Stimulated activated CD4-positive, alpha-beta T cell treated with anti-CD3 and anti-CD28 coated beads, TNF-alpha, amount 100 ng/mL, for 1 hour (primary cell): ENCODE results near the gene CDC73.
"Not testable (repeated sequence)": the region's sequence is repeated elsewhere in the genome, so short reads cannot be mapped to it uniquely, and the experiment has no call there.

Experiments
- DNase-seq, 3 donors: peaks; one replicate each; pipeline ENCODE4 v3.0.0-alpha.2; 2020; ENCODE audit warnings: low read depth in 3 of 3, low spot score in 1 of 3

The CDC73 gene

DNA sequence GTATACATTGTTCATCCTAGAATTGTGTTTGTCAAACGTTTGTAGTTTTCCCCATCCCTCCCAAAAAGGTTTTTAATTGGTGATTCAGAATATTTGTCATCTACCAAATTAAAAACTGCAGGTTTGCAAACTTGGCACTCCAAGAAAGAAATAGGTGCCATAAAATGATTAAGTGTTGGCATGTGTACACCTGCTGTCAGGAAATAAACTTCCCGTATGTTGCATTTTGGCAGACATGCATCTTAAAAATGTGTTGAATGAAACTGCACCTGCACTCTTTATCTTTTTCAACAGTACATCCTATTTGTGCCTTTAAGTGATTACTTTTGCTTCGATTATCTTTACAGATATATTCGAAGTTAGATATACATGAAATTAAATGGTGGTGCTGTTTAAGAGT lies 57.3 kb downstream of the CDC73 start:
- DNase-seq: no peak

DNA sequence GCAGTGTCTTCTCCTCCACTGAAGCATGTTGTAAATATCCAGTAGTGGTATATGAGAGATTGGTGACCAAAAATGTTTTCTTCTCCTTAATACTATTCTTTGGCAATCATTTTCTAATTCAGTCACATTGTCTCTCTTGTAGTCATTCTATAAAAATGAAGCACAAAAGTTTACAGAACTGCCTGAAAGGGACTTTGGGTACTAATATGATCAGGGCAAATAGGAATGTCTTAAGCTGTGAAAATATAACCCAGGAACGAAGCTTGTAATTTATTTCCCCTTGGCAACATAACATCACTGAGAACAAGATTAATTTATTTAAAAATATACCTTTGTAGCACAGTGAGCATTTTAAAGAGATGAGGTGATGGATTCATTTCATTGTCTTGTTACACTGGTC lies 59.7 kb downstream of the CDC73 start:
- no peak for DNase-seq

DNA sequence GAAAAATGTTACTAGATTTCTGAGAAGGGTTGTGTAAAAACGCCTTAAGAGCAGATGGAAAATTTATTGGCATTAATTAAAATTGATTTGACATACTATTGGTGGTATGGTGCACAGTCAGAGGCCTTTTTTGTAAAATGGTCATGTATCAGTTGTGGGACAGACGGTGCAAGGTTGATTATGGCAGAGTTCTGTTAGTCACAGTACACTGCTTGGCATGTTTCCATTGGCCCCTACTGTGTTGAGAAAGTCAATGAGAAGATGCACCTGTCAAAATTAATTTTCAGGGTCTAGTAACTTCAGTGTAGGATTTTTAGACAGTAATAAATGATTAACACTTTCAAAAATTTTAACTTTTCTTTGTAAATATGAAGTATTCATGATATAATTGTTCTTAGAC lies 60.2 kb downstream of the CDC73 start:
- DNase-seq: no peak

DNA sequence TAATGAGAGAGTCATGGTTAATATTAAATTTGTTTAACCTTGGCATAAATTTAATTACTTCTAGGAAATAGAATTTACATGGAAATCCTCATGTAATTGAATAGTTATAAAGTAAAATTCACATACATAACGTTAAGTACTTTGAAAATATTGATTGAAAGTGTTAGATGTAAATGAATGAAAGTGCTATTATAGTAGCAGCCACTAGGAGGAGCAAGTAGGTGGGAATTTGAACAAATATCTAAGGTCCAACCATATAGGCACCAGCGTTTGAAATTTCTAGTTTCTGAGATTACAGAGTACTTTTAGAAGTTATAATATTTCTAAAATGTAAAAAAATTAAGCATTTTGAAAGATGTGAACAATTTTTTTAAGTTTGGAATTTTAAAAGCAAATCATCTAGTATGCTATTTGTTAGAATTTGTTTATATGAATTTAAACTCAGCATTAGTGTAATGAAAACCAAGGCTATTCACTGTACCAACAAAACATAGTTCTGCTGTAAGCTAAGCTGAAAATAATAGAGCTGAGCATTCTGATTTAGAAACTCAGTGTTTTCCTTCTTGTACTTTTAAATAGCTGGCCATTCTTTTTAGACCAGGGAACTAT lies 61.3 kb downstream of the CDC73 start:
- no peak for DNase-seq

DNA sequence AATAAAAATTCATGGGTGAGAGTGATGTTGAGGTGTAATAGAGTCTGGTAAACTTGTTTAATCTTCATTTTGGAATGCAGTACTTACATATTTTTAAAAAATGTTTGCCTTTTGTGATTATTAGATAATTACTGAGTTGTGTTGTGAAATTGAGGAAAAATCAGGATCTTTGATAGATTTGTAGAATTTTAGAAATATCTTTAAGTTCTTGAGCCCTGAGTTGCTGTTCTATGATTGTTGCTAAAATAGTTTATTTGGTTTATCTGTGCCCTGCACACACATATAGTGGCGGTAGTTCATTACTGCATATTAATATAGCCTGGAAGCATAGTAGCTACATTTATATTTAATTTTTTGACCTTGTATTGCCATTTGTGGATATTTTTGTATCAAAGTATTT lies 62.9 kb downstream of the CDC73 start:
- no peak for DNase-seq

DNA sequence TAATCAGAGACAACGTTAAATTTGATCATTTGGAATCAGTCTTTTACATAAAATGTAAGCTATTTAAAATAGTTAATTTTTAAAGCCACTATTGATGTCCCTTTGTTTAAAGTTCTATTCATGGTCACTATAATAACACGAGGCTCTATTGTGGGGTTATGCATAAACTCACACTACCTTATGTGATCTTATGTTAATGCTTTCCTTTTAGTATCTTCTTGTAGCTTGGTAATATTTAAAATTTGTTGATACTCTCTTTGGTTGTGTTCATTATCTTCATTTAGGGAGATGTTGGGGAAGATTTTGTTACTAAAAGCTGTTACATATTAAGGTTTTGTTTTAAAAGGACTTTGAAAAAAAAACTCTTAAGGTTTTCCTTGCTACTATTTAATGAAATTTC lies 63.4 kb downstream of the CDC73 start:
- no peak for DNase-seq

DNA sequence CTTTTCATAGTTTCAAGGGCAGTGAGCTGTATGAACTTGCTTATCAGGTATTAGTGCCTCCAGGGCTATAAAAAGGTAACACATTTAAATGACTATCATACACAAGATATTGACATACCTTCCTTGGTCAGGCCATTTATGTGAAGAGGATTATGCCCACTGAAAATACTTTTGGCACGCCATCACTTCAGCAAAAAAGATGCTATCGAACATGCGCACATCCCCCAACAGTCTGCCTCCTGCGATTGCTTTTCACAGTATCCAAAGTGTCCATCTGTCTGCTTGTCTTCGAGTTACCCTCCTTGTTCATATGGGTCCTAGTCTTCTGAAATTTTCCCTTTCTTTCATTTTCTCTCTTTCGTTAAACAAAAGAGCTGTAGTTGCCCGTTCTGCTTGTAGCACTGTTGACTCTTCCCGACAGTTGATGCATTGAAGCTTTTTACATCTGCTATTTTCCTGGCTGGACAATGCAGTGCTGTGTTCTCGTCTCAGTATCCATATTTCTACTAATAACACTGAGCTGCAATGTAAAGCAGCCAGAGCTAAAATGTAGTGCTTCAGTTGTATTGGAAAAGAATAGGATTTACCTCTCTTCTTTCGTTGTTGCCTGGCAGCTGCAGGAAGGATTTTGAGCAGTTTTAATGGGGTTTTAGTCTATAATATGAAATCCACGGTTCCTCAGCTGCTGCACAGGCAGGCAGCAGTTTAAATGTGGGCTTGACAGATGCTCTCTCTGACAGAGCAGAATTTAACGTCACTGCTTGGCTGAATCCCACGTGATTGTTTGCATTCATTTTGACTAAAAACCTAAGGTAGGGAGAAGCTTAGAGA lies 64.3 kb downstream of the CDC73 start, which contains the start of gene B3GALT2:
Gene B3GALT2, minus strand, starts transcription at position 713 of the 831 bp plus-strand sequence. CDS start 5,051 bp downstream, outside the sequence.
- DNase-seq: no peak

DNA sequence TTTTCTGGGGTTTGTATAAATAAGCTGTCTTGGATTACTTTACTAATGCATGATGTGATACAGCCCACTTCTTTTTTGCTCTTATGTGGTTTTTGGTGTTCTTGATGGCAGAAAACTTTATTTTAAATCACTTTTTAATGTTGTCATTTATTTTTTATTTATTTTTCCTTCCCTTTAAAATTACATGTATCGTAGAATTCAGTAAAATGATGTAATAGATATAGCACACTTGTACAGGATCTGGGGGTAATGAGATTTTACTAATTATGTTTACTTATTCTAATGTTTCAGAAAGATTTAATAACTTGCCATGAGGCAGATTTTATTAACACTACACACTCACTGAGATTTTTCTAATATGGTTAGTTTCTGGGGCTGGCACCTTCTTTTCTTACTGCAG lies 65.3 kb downstream of the CDC73 start:
- no peak for DNase-seq

DNA sequence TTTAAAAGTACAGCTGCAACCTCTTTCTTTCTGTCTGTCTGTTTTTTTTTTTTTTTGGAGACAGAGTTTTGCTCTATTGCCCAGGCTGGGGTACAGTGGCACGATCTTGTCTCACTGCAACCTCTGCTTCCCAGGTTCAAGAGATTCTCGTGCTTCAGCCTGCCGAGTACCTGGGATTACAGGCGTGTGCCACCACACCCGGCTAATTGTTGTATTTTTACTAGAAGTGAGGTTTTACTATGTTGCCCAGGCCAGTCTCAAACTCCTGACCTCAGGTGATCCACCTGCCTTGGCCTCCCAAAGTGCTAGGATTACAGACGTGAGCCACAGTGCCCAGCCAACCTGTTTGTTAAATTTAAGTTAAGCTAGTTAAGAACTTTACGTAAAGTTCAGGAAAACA lies 67.1 kb downstream of the CDC73 start:
- not testable (repeated sequence) for DNase-seq

DNA sequence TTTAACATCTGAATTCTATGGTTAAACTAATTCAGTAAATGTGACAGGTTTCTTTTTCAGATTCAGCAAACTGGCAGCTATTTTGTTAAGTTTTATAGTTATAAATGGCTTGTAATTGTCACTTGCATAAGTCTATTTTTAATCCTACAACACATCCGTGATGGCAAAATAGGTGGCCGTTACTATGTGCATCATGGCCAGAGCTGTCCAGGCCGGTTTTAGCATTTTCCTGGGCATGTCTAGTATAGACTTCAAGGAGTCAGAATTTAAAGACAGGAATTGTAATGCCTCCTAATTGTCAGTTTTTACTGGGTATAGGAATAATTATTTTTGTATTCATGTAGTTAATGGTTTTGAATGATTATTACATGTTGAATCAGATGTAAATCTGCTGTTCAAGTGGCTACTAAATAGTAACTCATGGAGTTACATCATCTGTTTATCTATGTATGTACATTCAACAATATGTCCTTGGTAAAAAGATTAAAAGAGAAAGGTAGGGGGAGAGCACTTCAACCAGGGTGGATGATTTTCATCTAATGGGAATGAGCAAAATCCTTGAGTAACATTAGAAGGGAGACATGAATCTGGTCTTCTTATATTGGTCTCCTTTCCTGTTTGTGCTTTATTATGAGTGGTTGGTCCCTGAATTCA lies 67.7 kb downstream of the CDC73 start:
- no peak for DNase-seq

DNA sequence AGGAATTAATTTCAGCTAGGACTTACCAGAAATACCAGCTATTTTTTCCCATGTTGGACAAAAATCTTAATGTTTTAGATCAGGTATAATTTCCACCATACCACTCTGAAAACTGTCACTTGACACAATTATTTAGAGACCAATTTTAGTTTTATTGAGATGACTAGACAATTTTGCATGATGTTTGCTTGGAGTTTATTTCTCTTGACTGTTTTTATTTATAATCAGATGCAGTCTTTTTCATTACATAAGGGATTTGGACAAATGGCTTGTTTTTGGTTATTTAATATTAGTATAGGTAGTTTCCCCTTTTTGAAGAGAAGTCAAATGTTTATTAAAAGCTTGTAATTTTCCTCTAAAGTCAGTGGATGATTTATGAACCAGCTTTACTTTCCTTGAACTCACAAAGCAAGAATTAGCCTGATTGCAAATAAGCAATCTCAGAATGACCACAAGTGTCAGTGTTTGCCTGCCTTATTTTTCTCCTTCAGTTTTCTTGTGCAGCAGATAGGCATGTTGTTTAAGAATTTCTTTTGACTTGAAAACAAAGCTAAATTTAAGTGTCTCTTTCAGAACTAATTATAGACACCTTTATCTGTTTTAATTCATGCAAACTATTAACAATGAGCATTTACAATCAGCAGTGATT lies 68.4 kb downstream of the CDC73 start:
- no peak for DNase-seq

DNA sequence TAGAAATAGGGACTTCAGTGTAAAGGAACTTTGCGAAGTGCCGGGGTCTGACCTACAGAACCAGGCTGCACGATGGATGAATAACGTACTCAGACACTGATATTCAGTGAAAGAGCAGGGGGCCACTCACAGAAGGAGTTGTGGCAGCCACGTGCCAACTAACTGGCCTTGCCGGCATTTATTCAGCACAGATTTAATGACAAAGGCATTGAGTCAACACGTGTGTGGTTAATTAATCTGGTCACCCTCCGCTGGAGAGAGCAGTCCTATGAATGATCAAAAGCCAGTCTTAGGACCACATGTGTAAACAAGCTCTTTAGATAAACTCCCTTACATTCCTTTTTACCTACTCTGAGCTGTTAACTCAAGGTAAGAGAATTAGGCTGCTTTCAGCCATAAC lies 70.8 kb downstream of the CDC73 start:
- no peak for DNase-seq

DNA sequence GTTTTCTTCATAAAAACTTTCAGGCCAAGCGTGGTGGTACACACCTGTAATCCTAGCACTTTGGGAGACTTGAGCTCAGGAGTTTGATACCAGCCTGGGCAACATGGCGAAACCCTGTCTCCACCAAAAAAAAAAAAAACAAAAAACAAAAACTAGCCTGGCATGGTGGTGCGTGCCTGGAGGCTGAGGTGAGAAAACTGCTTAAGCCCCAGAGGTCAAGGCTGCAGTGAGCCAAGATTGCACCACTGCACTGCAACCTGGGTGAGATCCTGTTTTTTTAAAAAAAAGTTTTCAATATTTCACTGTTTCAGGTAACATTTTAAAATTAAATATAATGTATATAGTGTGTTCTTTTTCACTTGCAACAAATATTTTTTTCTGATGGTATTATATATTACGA lies 78.1 kb downstream of the CDC73 start:
- DNase-seq: no peak

DNA sequence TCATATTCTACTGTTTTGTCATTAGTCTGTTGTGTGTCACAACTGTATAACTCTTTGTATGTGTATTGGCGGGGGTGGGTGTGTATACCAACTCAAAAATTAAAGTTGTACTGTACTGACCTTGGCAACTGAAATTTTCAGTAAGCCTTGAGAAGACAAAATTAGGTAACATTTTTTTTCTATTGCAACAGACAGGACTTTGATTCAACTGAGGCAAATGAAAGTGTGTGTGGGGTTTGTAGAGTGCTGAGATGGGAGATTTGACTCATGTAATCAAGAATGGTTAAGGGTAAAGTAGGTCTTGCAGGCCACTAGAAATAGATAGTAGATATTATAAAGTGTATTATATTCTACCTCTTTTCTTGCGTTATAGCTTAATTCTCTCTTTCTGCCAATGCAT lies 79.2 kb downstream of the CDC73 start:
- DNase-seq: no peak

DNA sequence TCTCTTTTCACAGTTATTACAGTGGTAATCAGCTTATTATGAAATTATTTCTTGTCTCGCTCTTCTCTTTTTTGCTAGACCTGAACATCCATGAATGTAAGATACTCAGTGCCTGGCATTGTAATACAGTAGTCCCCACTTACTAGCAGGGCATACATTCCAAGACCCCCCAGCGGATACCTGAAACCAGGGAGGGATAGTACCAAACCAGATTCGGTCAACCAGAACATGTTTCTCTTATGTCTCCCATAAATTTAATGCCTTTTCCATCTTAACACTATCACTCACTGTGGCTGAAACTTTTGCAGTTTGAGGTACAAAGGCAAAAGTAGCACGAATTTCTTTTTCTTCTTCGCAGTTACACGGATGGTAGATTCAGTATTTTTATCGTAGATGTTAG lies 89.2 kb downstream of the CDC73 start:
- no peak for DNase-seq

DNA sequence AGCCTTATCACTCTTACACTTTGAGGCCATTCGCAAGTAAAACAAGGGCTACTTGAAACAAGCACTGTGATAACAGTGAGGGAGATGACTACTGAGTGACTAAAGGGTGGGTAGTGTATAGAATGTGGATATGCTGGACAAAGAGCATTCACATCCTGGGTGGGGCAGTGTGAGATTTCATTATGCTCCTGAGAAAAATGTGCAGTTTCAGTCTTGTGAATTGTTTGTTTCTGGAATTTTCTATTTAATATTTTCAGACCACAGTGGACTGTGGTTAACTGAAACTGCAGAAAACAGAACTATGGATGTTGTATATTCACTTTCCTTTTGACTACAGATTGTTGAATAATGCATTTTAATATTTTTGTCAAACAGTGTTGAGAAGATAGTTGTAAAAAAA lies 89.7 kb downstream of the CDC73 start:
- DNase-seq: no peak

DNA sequence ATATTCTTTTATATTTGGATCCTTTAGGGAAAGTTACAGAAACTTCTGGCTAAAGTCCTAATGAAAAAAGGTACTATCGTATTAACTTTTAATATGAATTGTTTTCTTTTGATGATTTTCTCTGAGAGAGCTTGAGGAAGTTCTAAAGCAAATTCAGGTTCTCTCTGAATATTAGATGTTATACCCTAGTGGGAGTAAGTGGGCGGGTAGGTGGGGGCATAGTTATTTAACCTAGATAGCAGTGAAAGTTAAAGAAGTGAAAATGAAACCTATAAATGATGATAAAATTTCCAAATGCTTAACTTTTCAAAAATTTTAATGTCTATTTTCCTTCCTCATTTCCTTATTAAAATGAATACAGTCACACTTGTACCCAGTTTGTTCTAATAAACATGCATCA lies 90.8 kb downstream of the CDC73 start:
- DNase-seq: no peak

DNA sequence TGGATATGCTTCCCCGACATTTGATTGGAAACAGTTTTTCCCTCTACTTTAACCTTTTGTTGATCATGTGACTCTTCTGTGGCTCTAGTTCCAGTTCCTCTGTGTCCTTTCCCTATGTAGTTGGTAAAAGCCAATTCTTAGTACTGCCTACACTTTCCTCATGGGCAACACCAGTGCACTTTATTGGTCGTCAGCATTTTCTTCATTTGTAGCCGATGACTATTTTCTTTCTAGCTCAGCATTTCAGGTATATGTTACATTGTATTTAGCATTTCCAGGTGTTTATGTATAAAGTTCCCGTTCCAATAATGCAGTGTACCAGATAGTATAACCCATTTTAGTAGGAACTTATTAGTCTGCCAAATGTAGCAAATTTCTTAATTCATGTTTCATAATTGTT lies 92.2 kb downstream of the CDC73 start:
- no peak for DNase-seq

DNA sequence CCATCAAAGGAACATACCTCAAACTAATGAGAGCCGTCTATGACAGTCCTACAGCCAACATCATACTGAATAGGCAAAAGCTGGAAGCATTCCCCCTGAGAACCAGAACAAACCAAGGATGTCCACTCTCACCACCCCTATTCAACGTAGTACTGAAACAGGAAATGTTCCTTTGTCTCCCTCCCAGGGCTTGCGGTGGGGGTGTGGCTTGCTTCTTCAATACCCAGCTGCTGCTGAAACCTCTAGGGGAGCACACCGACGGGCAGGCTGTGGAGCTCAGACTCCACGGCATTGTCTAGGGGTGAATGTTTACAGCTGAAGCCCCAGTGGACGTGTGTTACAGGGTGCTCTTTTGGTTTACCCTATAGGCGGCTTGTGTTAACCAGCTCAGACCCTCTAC lies 95.1 kb downstream of the CDC73 start:
- no peak for DNase-seq

DNA sequence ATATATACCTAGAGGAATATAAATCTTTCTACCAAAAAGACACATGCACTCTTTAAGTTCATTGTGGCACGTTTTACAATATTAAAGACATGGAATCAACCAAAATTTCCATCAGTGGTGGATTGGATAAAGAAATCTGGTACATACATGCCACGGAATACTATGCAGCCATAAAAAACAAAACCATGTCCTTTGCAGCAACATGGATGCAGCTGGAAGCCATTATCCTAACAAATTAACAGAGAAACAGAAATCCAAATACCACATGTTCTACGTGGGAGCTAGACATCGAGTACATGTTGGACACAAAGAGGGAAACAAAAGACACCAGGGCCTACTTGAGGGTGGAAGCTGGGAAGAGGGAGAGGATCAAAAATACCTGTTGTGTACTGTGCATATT lies 97.6 kb downstream of the CDC73 start:
- no peak for DNase-seq

DNA sequence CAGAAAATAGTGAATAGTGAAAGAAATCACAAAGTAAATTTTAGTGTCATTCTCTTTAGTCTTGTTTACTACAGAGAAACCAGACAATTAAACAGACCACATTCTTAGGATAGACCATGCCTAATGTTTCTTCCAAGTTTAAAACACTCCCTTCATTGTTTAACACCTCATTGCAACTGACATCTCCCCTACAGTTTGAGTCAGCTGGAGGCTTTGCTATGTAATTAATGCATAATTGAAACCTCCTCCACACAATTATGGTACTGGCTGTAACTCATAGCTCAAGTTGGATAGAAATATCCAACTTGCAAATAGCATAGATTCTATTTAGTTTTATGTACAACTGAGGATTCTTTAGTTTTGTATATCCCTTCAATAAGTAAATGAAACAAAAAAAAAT lies 99.8 kb downstream of the CDC73 start:
- DNase-seq: no peak

DNA sequence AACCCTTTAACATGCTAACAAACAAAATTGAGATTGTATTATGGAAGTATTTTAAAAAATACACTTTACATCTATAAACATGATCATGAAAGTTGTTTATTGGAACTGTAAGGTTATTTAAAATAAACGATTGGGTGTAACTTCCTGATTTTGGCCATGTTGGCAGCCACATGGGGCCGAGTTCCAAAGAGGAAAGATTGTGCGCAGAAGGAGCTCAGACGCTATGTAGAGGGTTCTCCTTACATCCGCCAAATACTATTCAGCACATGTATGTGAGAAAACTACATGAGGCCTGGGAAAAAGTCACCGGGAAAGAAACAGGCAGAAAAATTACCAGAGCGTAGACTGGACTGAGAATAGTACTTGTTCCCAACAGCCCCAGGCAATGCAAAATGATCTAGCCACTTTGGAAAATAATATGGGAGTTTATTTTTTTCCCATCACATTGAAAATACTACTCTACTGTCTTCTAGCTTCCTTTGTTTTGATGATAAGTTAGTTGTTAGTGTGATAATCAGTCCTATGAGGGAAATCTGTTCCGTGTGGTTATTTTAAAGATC lies 100.3 kb downstream of the CDC73 start:
- no peak for DNase-seq
